HFFc6 (cell line): Measurements from ENCODE around the gene STYXL1. TPM values are rescaled to one million over a fixed set of nuclear protein-coding genes. Genes with fewer than 3 reads are reported as not detected.

ENCODE experiments used
- DNase-seq: peaks from one replicate; pipeline ENCODE4 v3.0.0-alpha.2; 2018
- H3K27ac Mint-ChIP-seq: 2 replicates; pipeline ENCODE4 v1.8.0; 2020; ENCODE audit warnings: mild to moderate bottlenecking, mixed read lengths
- H3K27me3 Mint-ChIP-seq: 2 replicates; pipeline ENCODE4 v1.8.0; 2021; ENCODE audit warnings: mild to moderate bottlenecking, moderate library complexity, mixed read lengths; ENCODE audit not compliant: insufficient read depth
- H3K36me3 Mint-ChIP-seq: 2 replicates; pipeline ENCODE4 v1.8.0; 2021; ENCODE audit warnings: low read depth, mixed read lengths
- H3K4me1 Mint-ChIP-seq: 2 replicates; pipeline ENCODE4 v1.8.0; 2020; ENCODE audit warnings: low read depth, mixed read lengths
- H3K4me3 Mint-ChIP-seq: 2 replicates; pipeline ENCODE4 v1.8.0; 2020; ENCODE audit warnings: mild to moderate bottlenecking, moderate library complexity, mixed read lengths
- H3K9me3 Mint-ChIP-seq: 2 replicates; pipeline ENCODE4 v1.8.0; 2020; ENCODE audit warnings: mild to moderate bottlenecking, mixed read lengths
- total RNA-seq, 6 experiments: library from RNA; stranded (reverse); fragmentation: NEBNext Ultra II Directional; extraction: Animal tissue kit (Norgen Biotek cat#: 25700); gene quantifications; 2 replicates in 1 of 6; 3 replicates in 5 of 6; pipeline ENCODE4 v1.2.3, GENCODE V29; 2021
- TF ChIP-seq, protein P1 (sequence below): fragments of 200-600 bp; sonication (generic); IDR thresholded peaks from 2 replicates; pipeline ENCODE4 v1.5.0; 2021; ENCODE audit warnings: antibody characterized with exemption, mild to moderate bottlenecking

STYXL1 gene
- total RNA-seq, 6 experiments from 2014 or later, result 29.6 to 38.3 (median 32.0) TPM

DNA sequence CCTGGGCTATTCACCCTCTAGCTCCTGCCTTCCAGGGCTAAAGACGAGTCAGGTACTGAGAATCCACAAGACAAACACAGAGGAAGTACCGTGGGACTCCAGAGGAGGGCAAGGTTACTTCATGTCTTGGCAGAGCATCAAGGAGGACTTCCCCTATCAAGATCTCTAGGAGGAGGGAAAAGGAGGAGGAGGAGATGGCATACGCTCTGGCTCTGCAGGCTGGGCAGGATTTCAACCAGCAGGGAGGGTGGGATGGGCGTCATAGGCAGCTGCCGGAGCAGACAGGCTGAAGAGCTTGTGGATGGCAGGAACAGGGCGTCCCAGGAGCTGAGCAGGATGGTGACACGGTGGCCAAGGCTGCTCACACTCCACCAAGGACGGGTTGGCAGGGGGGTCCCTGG, 21.4 kb upstream of the STYXL1 start:
- Mint-ChIP-seq H3K9me3 (no peaks in the 10 kb centered on the region), H3K4me3 (no peak overlapping the region), H3K4me1 (peaks cover 16% of the 10 kb centered on the region), H3K27me3 (peaks cover 2% of the 10 kb centered on the region; the same call in 1 of the 2 replicates), H3K36me3 (peaks cover 17% of the 10 kb centered on the region), H3K27ac (peak overlapping the region; percentile 30; the same call in 1 of the 2 replicates)
- TF ChIP-seq, protein P1, sequence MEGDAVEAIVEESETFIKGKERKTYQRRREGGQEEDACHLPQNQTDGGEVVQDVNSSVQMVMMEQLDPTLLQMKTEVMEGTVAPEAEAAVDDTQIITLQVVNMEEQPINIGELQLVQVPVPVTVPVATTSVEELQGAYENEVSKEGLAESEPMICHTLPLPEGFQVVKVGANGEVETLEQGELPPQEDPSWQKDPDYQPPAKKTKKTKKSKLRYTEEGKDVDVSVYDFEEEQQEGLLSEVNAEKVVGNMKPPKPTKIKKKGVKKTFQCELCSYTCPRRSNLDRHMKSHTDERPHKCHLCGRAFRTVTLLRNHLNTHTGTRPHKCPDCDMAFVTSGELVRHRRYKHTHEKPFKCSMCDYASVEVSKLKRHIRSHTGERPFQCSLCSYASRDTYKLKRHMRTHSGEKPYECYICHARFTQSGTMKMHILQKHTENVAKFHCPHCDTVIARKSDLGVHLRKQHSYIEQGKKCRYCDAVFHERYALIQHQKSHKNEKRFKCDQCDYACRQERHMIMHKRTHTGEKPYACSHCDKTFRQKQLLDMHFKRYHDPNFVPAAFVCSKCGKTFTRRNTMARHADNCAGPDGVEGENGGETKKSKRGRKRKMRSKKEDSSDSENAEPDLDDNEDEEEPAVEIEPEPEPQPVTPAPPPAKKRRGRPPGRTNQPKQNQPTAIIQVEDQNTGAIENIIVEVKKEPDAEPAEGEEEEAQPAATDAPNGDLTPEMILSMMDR, result peak; percentile 64
- peak; percentile 86 for DNase-seq

DNA sequence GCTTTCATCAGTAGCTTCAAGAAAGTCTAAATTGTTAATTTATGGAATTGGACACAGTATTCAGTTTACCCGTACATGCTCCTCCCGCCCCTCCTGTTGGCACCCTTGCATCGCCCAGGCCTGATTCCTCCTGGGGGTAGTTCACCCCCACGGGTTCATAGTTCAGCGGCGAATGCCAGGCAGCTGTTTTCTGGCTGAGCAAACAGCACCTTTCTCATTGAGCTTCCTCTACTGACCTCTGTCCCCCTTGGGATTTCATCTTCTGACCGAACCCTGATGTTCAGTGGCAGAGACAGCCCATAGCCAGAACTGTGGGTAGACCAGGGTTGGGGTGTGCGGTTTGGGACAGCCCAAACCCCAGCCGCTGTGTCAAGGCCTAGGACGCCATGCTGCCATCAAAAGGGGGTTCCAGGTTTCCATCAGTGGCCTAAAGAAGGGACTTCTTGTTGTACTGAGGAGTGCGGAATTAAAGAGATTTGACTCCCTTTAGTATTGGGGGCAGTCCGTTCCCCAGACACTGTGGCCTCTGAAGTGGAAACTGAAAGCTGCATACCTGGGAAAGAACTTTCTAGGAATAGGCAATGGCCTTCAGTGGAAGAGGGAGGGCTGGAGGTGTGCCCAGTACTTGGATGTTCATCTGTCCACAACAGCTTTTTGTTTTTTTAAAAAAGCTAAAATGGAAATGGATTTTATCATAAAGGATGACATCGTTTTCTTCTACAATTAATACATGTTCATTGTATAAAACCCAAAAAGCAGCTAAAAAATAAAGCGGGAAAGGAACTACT, 19.1 kb upstream of the STYXL1 start:
- H3K36me3 Mint-ChIP-seq, result peaks cover 24% of the 10 kb centered on the region
- no peak overlapping the region for H3K27ac Mint-ChIP-seq
- no peak for DNase-seq
- H3K9me3 Mint-ChIP-seq, result no peaks in the 10 kb centered on the region
- TF ChIP-seq, protein P1, result no peak
- peaks cover 16% of the 10 kb centered on the region for H3K4me1 Mint-ChIP-seq
- H3K4me3 Mint-ChIP-seq, result no peak overlapping the region
- H3K27me3 Mint-ChIP-seq, result peaks cover 2% of the 10 kb centered on the region; the same call in 1 of the 2 replicates

DNA sequence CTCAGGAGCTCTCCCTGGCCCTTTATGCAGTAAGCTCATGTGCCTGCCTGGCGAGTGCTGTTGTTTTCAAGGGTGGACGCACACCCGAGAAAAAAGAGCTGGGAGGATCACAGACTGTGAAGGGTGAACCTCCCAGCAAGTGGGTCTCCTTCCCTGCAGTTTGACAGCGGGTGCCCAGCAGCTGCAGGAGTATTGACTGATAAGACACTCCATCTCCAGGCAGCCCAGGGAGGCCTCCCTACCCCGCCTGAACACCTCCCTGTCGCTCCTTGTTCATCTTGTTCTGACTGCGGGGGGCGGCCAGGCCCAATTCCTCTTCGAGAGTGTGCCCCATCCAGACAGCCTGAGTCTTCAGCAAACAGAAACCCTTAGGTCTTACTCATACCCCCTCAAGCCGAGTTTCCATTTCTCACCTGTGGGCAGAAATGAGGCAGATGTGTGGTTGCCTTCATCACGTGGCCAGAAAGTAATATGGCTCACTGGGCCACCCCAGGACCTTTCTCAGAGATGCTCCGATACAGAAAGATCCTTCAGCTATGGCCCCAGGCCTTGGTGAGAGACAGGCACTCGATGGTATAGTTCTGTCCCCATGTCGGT, 17.3 kb upstream of the STYXL1 start:
- no peaks in the 10 kb centered on the region for H3K9me3 Mint-ChIP-seq
- H3K27me3 Mint-ChIP-seq, result peaks cover 2% of the 10 kb centered on the region; the same call in 1 of the 2 replicates
- TF ChIP-seq, protein P1, result no peak
- peaks cover 26% of the 10 kb centered on the region for H3K36me3 Mint-ChIP-seq
- no peak for DNase-seq
- no peak overlapping the region for H3K4me3 Mint-ChIP-seq
- H3K4me1 Mint-ChIP-seq, result peaks cover 16% of the 10 kb centered on the region
- no peak overlapping the region for H3K27ac Mint-ChIP-seq

DNA sequence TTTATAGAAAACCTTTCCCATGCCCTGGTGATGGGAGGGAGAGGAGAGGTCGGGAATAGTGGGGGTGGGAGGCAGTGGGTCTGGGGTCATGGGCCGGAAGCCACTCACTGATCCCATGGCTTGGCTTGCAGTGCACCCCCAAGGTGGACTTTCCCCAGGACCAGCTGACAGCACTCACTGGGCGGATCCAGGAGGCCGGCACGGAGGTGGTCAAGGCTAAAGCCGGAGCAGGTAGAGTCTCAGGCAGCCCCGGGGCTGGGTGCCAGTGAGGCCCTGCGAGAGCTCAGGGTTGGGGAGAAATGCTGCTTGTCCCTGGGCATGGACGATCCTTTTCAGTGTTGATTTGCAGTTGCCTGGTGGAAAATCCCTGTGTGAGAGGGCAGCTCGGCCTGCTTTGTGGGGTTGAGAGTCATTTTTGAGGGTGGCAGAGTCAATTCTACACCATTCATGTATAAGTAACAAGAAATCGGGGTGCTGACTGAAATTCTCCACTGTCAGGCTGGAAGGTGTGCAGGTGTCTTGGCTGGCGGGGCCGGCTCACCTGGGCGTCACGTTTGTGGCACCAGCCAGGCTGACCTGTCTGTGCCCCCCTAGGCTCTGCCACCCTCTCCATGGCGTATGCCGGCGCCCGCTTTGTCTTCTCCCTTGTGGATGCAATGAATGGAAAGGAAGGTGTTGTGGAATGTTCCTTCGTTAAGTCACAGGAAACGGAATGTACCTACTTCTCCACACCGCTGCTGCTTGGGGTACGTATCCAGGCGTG, 16.6 kb upstream of the STYXL1 start:
- Mint-ChIP-seq H3K36me3 (peaks cover 26% of the 10 kb centered on the region), H3K27ac (no peak overlapping the region), H3K9me3 (no peaks in the 10 kb centered on the region), H3K4me1 (peaks cover 16% of the 10 kb centered on the region), H3K27me3 (peaks cover 2% of the 10 kb centered on the region; the same call in 1 of the 2 replicates), H3K4me3 (no peak overlapping the region)
- TF ChIP-seq, protein P1, result no peak
- no peak for DNase-seq

DNA sequence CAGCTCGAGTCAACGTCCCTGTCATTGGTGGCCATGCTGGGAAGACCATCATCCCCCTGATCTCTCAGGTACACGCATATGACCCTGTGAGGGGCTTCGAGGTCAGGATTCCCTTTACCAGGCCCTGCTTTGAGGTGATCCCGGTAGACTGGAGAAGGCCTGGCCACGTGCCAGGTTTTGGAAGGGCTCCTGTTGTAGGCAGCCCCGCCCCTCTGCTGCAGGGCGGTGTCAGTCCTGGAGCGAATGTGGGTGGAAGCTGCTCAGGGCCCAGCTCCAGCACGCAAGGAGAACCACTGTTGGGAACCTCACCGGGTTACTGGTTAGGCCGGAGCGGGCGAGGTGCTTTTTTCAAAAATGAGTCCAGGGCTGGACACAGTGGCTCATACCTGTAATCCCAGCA, 15.7 kb upstream of the STYXL1 start:
- Mint-ChIP-seq H3K4me3 (no peak overlapping the region), H3K9me3 (no peaks in the 10 kb centered on the region), H3K27me3 (peaks cover 2% of the 10 kb centered on the region; the same call in 1 of the 2 replicates), H3K36me3 (peaks cover 28% of the 10 kb centered on the region), H3K27ac (no peak overlapping the region), H3K4me1 (peaks cover 7% of the 10 kb centered on the region)
- DNase-seq, result no peak
- TF ChIP-seq, protein P1, result no peak
